Kidney epithelial cell (primary cell): ENCODE results near the gene NKAIN4. TPM values are rescaled to one million over a fixed set of nuclear protein-coding genes. Genes with fewer than 3 reads are reported as not detected.
A peak's percentile ranks its signal among the peaks of the same experiment; 100 is the strongest.

Experiments used
- DNase-seq: peaks from one replicate; pipeline ENCODE4 v3.0.0-alpha.2; 2010; ENCODE audit warnings: low read depth
- H3K27me3 ChIP-seq: 2 replicates; pipeline ENCODE4 v1.6.0; 2011; ENCODE audit warnings: low read length; ENCODE audit not compliant: control insufficient read depth, insufficient read depth
- H3K36me3 ChIP-seq: 2 replicates; pipeline ENCODE4 v1.5.1; 2011; ENCODE audit warnings: low read length; ENCODE audit not compliant: control insufficient read depth, insufficient read depth
- H3K4me3 ChIP-seq: 2 replicates; pipeline ENCODE4 v1.5.1; 2011; ENCODE audit warnings: low read depth, mild to moderate bottlenecking, control low read depth, low read length
- CTCF ChIP-seq: IDR thresholded peaks from 2 replicates; pipeline ENCODE4 v1.5.1; 2011; ENCODE audit warnings: mild to moderate bottlenecking, moderate library complexity, low read length, control low read depth, inconsistent platforms; ENCODE audit not compliant: insufficient read depth, poor library complexity, severe bottlenecking
- total RNA-seq: library from RNA; depleted of rRNA; stranded (reverse); fragments of >200 nt; gene quantifications from 2 replicates; pipeline ENCODE4 v1.2.3, GENCODE V29; 2015

Gene NKAIN4
- total RNA-seq, 1 donor from 2014 or later = 65.4 TPM

GRCh38 chr20:63217706-63218105 is 36.6 kb downstream of the NKAIN4 start:
- Histone ChIP-seq H3K4me3 (no peak overlapping the region), H3K36me3 (peaks cover 1% of the 10 kb centered on the region), H3K27me3 (peaks cover 13% of the 10 kb centered on the region)
- no peak for DNase-seq
- no peak for TF ChIP-seq CTCF

- H3K36me3 ChIP-seq = peaks cover 1% of the 10 kb centered on the region
- DNase-seq = no peak
- peaks cover 13% of the 10 kb centered on the region for H3K27me3 ChIP-seq
- peak overlapping the region; percentile 70 for H3K4me3 ChIP-seq
- TF ChIP-seq CTCF = no peak
Measured at GRCh38 chr20:63216849-63217471, 37.3 kb downstream of the NKAIN4 start.

GRCh38 chr20:63216041-63216848 is 38.0 kb downstream of the NKAIN4 start, which contains the start of gene YTHDF1:
Gene YTHDF1, minus strand, starts transcription at chr20:63216131. Its CDS starts 239 bp downstream, at chr20:63215892.
- DNase-seq = peak; percentile 60
- Histone ChIP-seq H3K27me3 (peaks cover 10% of the 10 kb centered on the region), H3K4me3 (peak within 1 kb of the TSS; percentile 70), H3K36me3 (peaks cover 3% of the 10 kb centered on the region)
- TF ChIP-seq CTCF = no peak

GRCh38 chr20:63215101-63216040 is 38.9 kb downstream of the NKAIN4 start:
- peaks cover 3% of the 10 kb centered on the region for H3K36me3 ChIP-seq
- TF ChIP-seq CTCF = peak; percentile 82
- DNase-seq = no peak
- peak overlapping the region; percentile 70 for H3K4me3 ChIP-seq
- H3K27me3 ChIP-seq = peaks cover 6% of the 10 kb centered on the region

GRCh38 chr20:63214514-63214913 is 39.7 kb downstream of the NKAIN4 start:
- no peak overlapping the region for H3K4me3 ChIP-seq
- no peak for TF ChIP-seq CTCF

More at GRCh38 chr20:63214514-63214913, 39.7 kb downstream of the NKAIN4 start:
- DNase-seq = no peak
- Histone ChIP-seq H3K36me3 (peaks cover 4% of the 10 kb centered on the region), H3K27me3 (no peaks in the 10 kb centered on the region)
